BE2C (cell line): Measurements from ENCODE around the gene CHRM5.

Source experiments
- DNase-seq: peaks from one replicate; pipeline ENCODE4 v3.0.0-alpha.2; 2020
- H3K27me3 ChIP-seq: fragments of 250-450 bp; sonication (Bioruptor Pico); 2 replicates; pipeline ENCODE4 v1.5.1; 2020; ENCODE audit warnings: mild to moderate bottlenecking
- H3K36me3 ChIP-seq: fragments of 250-450 bp; sonication (Bioruptor Pico); 2 replicates; pipeline ENCODE4 v1.5.1; 2020; ENCODE audit warnings: mild to moderate bottlenecking
- H3K4me1 ChIP-seq: fragments of 250-450 bp; sonication (Bioruptor Pico); 2 replicates; pipeline ENCODE4 v1.5.1; 2020
- H3K4me3 ChIP-seq: 2 replicates; pipeline ENCODE4 v1.5.1; 2011; ENCODE audit warnings: low read depth, low read length
- H3K9me3 ChIP-seq: fragments of 250-450 bp; sonication (Bioruptor Pico); 2 replicates; pipeline ENCODE4 v1.5.1; 2020
- TF ChIP-seq, protein P1 (sequence below): IDR thresholded peaks from 2 replicates; pipeline ENCODE4 v1.5.1; 2012; ENCODE audit warnings: mild to moderate bottlenecking, low read depth, low read length

Gene CHRM5

GRCh38 chr15:34065261-34065660 lies 97.0 kb downstream of the CHRM5 start:
- Histone ChIP-seq H3K4me1 (no peaks in the 10 kb centered on the region), H3K4me3 (no peak overlapping the region), H3K27me3 (no peaks in the 10 kb centered on the region), H3K9me3 (no peaks in the 10 kb centered on the region; the same call in 1 of the 2 replicates), H3K36me3 (no peaks in the 10 kb centered on the region)
- TF ChIP-seq, protein P1, sequence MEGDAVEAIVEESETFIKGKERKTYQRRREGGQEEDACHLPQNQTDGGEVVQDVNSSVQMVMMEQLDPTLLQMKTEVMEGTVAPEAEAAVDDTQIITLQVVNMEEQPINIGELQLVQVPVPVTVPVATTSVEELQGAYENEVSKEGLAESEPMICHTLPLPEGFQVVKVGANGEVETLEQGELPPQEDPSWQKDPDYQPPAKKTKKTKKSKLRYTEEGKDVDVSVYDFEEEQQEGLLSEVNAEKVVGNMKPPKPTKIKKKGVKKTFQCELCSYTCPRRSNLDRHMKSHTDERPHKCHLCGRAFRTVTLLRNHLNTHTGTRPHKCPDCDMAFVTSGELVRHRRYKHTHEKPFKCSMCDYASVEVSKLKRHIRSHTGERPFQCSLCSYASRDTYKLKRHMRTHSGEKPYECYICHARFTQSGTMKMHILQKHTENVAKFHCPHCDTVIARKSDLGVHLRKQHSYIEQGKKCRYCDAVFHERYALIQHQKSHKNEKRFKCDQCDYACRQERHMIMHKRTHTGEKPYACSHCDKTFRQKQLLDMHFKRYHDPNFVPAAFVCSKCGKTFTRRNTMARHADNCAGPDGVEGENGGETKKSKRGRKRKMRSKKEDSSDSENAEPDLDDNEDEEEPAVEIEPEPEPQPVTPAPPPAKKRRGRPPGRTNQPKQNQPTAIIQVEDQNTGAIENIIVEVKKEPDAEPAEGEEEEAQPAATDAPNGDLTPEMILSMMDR = no peak
- DNase-seq = no peak

GRCh38 chr15:34065941-34066340 lies 97.6 kb downstream of the CHRM5 start:
- H3K36me3 ChIP-seq = no peaks in the 10 kb centered on the region
- no peaks in the 10 kb centered on the region; the same call in 1 of the 2 replicates for H3K9me3 ChIP-seq
- no peak for DNase-seq
- TF ChIP-seq, protein P1 = no peak
- no peak overlapping the region for H3K4me3 ChIP-seq
- H3K4me1 ChIP-seq = no peaks in the 10 kb centered on the region
- H3K27me3 ChIP-seq = no peaks in the 10 kb centered on the region

DNA sequence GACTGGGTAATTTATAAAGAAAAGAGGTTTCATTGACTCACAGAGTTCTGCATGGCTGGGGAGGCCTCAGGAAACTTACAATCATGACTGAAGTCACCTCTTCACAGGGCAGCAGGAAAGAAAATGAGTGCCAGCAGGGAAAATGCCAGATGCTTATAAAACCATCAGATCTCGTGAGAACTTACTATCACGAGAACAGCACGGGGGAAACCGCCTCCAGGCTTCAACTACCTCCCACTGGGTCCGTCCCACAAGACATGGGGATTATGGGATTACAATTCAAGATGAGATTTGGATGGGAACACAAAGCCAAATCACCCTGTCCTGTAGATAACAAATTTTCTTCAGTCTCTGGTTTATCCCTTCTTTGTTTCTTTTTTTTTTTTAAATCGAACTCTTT lies 101.7 kb downstream of the CHRM5 start:
- no peaks in the 10 kb centered on the region for H3K27me3 ChIP-seq
- DNase-seq = no peak

GRCh38 chr15:34076785-34077184 lies 108.5 kb downstream of the CHRM5 start:
- Histone ChIP-seq H3K4me1 (no peaks in the 10 kb centered on the region), H3K4me3 (no peak overlapping the region), H3K27me3 (no peaks in the 10 kb centered on the region), H3K9me3 (no peaks in the 10 kb centered on the region), H3K36me3 (no peaks in the 10 kb centered on the region)
- no peak for DNase-seq
- TF ChIP-seq, protein P1 = no peak

More for the DNA sequence above, 101.7 kb downstream of the CHRM5 start:
- H3K9me3 ChIP-seq = no peaks in the 10 kb centered on the region; the same call in 1 of the 2 replicates
- no peaks in the 10 kb centered on the region for H3K36me3 ChIP-seq
- no peak overlapping the region for H3K4me3 ChIP-seq
- TF ChIP-seq, protein P1 = no peak
- no peaks in the 10 kb centered on the region for H3K4me1 ChIP-seq

- no peak for DNase-seq
- no peak overlapping the region for H3K4me3 ChIP-seq
- TF ChIP-seq, protein P1 = no peak
- H3K27me3 ChIP-seq = no peaks in the 10 kb centered on the region
- no peaks in the 10 kb centered on the region for H3K4me1 ChIP-seq
- H3K36me3 ChIP-seq = peaks cover 2% of the 10 kb centered on the region; the same call in 1 of the 2 replicates
- no peaks in the 10 kb centered on the region for H3K9me3 ChIP-seq
Observed at GRCh38 chr15:34078900-34079299, 110.6 kb downstream of the CHRM5 start.

GRCh38 chr15:34079904-34080303 lies 111.6 kb downstream of the CHRM5 start:
- Histone ChIP-seq H3K36me3 (peaks cover 8% of the 10 kb centered on the region), H3K9me3 (no peaks in the 10 kb centered on the region), H3K4me3 (no peak overlapping the region), H3K27me3 (no peaks in the 10 kb centered on the region), H3K4me1 (no peaks in the 10 kb centered on the region)
- no peak for DNase-seq
- TF ChIP-seq, protein P1 = no peak
